IMR-90 (cell line): ENCODE data around the gene APH1A.

ENCODE experiments used
- BHLHE40 ChIP-seq: fragments of 150-350 bp; IDR thresholded peaks from 2 replicates; pipeline ENCODE4 v1.6.1; 2016; ENCODE audit warnings: mild to moderate bottlenecking, low read depth, low read length
- CEBPB ChIP-seq: IDR thresholded peaks from 2 replicates; pipeline ENCODE4 v1.6.1; 2012; ENCODE audit warnings: low read depth, low read length, improper control_type of control experiment
- CHD1 ChIP-seq: IDR thresholded peaks from 2 replicates; pipeline ENCODE4 v1.6.1; 2012; ENCODE audit warnings: low read depth, low read length, improper control_type of control experiment
- MAZ ChIP-seq: IDR thresholded peaks from 2 replicates; pipeline ENCODE4 v1.6.1; 2012; ENCODE audit warnings: low read depth, mild to moderate bottlenecking, low read length, improper control_type of control experiment, moderate library complexity, borderline replicate concordance
- MXI1 ChIP-seq: IDR thresholded peaks from 2 replicates; pipeline ENCODE4 v1.6.1; 2012; ENCODE audit warnings: low read depth, mild to moderate bottlenecking, low read length, moderate library complexity, borderline replicate concordance
- POLR2A ChIP-seq: IDR thresholded peaks from 2 replicates; pipeline ENCODE4 v1.6.1; 2012; ENCODE audit warnings: mild to moderate bottlenecking, low read depth, low read length
- RAD21 ChIP-seq: IDR thresholded peaks from 2 replicates; pipeline ENCODE4 v1.6.1; 2012; ENCODE audit warnings: low read length, improper control_type of control experiment
- RCOR1 ChIP-seq: IDR thresholded peaks from 2 replicates; pipeline ENCODE4 v1.6.1; 2012; ENCODE audit warnings: mild to moderate bottlenecking, low read length, improper control_type of control experiment; ENCODE audit not compliant: insufficient replicate concordance
- RFX5 ChIP-seq: IDR thresholded peaks from 2 replicates; pipeline ENCODE4 v1.8.0; 2012; ENCODE audit warnings: low read depth, mild to moderate bottlenecking, low read length, moderate library complexity
- TF ChIP-seq, protein P1 (sequence below): conservative IDR thresholded peaks from 2 replicates; pipeline ENCODE4 v1.5.1; 2012; ENCODE audit warnings: mild to moderate bottlenecking, low read depth, low read length, improper control_type of control experiment
- TF ChIP-seq, protein P2 (sequence below): fragments of 150-350 bp; IDR thresholded peaks from 2 replicates; pipeline ENCODE4 v1.6.1; 2017; ENCODE audit warnings: mild to moderate bottlenecking, antibody characterized with exemption, low read length, low read depth

DNA sequence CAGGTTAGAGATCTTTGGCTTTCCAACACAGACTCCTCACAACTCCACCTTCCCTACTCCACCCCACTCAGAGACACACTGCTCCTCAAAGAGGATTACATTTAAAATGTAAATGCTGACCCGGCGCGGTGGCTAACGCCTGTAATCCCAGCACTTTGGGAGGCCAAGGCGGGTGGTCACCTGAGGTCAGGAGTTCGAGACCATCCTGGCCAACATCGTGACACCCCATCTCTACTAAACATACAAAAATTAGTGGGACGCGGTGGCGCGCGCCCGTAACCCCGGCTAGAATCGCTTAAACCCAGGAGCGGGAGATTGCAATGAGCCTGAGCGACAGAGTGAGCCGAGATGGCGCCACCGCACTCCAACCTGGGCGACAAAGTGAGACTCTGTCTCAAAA is 31.1 kb downstream of the APH1A start:
- TF ChIP-seq, protein P1, sequence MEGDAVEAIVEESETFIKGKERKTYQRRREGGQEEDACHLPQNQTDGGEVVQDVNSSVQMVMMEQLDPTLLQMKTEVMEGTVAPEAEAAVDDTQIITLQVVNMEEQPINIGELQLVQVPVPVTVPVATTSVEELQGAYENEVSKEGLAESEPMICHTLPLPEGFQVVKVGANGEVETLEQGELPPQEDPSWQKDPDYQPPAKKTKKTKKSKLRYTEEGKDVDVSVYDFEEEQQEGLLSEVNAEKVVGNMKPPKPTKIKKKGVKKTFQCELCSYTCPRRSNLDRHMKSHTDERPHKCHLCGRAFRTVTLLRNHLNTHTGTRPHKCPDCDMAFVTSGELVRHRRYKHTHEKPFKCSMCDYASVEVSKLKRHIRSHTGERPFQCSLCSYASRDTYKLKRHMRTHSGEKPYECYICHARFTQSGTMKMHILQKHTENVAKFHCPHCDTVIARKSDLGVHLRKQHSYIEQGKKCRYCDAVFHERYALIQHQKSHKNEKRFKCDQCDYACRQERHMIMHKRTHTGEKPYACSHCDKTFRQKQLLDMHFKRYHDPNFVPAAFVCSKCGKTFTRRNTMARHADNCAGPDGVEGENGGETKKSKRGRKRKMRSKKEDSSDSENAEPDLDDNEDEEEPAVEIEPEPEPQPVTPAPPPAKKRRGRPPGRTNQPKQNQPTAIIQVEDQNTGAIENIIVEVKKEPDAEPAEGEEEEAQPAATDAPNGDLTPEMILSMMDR: no peak
- no peak for TF ChIP-seq MAZ
- TF ChIP-seq CEBPB: no peak
- no peak for TF ChIP-seq POLR2A
- TF ChIP-seq, protein P2, sequence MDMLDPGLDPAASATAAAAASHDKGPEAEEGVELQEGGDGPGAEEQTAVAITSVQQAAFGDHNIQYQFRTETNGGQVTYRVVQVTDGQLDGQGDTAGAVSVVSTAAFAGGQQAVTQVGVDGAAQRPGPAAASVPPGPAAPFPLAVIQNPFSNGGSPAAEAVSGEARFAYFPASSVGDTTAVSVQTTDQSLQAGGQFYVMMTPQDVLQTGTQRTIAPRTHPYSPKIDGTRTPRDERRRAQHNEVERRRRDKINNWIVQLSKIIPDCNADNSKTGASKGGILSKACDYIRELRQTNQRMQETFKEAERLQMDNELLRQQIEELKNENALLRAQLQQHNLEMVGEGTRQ: no peak
- no peak for TF ChIP-seq RAD21
- no peak for TF ChIP-seq MXI1
- no peak for TF ChIP-seq CHD1
- TF ChIP-seq RFX5: no peak
- TF ChIP-seq RCOR1: no peak
- no peak for TF ChIP-seq BHLHE40
